Bronchial epithelial cell (primary cell): ENCODE results near the gene FIBCD1. TPM values are rescaled to one million over a fixed set of nuclear protein-coding genes. Genes with fewer than 3 reads are reported as not detected.

ENCODE experiments used
- DNase-seq: peaks from one replicate; pipeline ENCODE4 v3.0.0-alpha.2; 2010; ENCODE audit warnings: low read depth
- FAIRE-seq: peaks from 2 replicates; lab custom pipeline; 2011; peaks lifted over from hg19 to GRCh38; lab: Jason Lieb, UNC
- H3K27me3 ChIP-seq: 2 replicates; pipeline ENCODE4 v1.5.1; 2011; ENCODE audit warnings: low read length; ENCODE audit not compliant: control insufficient read depth, insufficient read depth
- H3K36me3 ChIP-seq: 2 replicates; pipeline ENCODE4 v1.5.1; 2011; ENCODE audit warnings: low read length; ENCODE audit not compliant: control insufficient read depth, insufficient read depth
- H3K4me3 ChIP-seq: 2 replicates; pipeline ENCODE4 v1.5.1; 2011; ENCODE audit warnings: mild to moderate bottlenecking, low read depth, low read length, control low read depth
- total RNA-seq: library from RNA; depleted of rRNA; stranded (reverse); fragments of >200 nt; gene quantifications from 2 replicates; pipeline ENCODE4 v1.2.1, GENCODE V29; 2014
- TF ChIP-seq, protein P1 (sequence below): IDR thresholded peaks from 2 replicates; pipeline ENCODE4 v1.5.1; 2011; ENCODE audit warnings: mild to moderate bottlenecking, moderate library complexity, low read length, control low read depth, inconsistent platforms; ENCODE audit not compliant: insufficient read depth, severe bottlenecking

Gene FIBCD1
- total RNA-seq, 1 donor from 2014 or later, result 0.26 TPM

DNA sequence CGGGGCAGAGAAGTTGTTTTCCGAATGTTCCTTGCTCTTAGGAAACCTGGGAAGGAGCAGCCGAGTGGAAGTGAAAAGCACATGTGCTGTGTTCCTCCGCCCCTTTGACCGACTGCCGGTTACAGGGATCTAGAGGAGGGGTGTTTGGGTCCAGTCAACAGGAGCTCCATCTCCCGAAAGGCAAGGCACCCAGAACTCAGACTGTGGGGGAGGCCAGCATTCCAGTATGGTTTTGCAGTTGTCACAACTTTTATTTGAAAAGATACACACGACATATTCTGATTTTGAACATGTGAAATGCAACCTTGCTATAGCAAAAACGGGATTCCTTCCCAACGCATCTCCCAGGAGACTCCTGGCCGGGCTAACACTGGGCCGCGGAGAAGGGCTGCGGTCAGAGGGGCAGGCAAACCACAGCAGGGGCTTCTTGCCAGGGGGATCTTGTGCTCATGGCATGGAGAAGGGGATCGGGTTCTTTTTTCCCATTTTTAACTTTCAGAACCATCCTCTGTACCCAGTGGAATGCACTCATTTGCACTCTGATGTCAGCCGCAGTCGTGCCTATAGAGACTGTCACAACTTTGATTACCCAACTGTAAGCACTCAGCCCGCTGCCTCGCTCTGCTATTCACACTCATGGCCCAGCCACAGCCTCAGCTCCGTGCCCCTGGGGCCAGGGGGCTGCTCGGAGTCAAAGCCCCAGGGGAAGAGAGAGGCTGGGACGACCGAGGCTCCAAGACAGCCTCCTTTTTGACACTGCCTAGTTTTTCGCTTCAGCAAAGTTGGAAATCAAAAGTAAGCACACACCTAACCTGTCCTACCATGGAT is 46.4 kb downstream of the FIBCD1 start:
- Histone ChIP-seq H3K36me3 (peaks cover 6% of the 10 kb centered on the region), H3K27me3 (peaks cover 5% of the 10 kb centered on the region), H3K4me3 (no peak overlapping the region)
- TF ChIP-seq, protein P1, sequence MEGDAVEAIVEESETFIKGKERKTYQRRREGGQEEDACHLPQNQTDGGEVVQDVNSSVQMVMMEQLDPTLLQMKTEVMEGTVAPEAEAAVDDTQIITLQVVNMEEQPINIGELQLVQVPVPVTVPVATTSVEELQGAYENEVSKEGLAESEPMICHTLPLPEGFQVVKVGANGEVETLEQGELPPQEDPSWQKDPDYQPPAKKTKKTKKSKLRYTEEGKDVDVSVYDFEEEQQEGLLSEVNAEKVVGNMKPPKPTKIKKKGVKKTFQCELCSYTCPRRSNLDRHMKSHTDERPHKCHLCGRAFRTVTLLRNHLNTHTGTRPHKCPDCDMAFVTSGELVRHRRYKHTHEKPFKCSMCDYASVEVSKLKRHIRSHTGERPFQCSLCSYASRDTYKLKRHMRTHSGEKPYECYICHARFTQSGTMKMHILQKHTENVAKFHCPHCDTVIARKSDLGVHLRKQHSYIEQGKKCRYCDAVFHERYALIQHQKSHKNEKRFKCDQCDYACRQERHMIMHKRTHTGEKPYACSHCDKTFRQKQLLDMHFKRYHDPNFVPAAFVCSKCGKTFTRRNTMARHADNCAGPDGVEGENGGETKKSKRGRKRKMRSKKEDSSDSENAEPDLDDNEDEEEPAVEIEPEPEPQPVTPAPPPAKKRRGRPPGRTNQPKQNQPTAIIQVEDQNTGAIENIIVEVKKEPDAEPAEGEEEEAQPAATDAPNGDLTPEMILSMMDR, result no peak
- DNase-seq, result no peak
- FAIRE-seq, result no peak

DNA sequence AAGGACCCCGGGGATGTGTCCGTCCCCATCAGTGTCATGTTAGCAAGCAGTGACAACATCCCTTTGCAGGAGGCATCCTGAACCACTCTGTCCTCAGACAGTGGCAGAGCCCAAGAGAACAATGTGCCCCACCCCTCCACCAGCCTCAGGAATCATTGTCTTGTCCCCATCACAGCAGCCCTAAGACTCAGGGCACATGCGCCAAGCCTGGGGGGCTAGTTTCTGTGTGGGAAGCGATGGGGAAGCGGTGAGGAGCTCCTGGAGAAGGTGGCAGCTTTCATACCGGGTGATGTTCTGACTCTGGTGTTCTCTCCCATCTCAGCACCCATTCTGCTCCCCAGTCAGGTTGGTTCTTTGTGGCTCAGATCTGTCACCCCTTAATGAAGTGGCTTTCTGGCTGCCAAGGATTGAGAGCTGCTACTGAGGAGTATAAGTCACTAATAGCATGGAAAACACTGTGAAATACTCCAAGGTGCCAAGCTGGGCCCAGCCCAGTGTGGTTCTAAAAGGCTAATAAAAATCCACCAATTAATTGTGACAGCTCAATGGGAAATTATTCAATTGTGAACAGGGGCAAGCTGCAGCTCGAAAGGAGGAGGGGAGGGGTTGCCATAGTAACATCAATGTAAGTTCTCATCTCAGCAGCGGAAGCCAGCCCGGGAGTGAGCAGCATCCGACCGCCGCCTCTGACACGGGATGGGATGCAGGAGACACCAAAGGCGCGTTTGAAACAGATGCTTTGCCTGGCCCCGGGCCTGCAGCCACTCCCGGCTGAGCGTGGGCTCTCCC is 47.2 kb downstream of the FIBCD1 start:
- peaks cover 4% of the 10 kb centered on the region for H3K27me3 ChIP-seq
- no peak overlapping the region for H3K4me3 ChIP-seq
- TF ChIP-seq, protein P1, result no peak
- peaks cover 6% of the 10 kb centered on the region for H3K36me3 ChIP-seq
- DNase-seq (no peak), FAIRE-seq (no peak)

DNA sequence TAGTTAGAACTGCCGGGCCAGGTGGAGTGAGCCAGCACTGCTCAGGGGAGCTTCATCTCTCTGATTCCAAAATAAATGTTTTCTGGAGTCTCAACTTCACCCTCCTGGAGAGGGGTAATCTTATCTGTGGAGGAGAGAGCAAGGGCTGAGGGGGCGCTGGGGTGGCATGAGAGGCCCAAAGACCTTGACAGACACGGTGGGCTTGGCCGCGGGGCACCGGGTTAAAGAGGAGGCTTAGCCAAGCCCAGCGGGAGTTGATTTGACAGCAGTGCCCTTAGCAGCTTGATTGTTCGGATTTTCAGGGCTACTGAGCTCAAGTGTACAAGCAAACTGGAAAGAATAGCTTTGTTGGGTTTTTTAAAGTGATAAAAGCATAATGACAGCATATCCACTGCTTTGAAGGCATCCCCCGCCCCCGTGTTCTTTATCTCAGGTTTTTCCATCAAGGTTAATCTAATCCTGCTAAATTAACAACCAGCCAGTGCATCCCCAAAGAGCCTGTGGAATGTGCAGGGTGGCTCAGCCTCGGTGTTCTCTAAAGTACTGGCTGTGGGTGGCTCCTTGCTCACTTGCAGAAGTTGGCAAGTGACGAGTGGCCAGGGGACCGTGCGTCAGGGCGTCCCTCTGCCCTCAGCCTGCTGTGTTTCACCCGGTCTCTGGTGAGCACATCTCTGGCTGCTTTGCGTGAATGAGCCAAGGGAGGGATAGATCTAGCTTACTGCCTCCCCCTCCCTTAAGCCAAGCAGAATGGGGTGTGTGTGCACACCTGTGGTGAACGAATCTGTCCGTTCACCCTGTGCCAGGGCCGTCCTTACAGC is 48.0 kb downstream of the FIBCD1 start:
- FAIRE-seq (no peak), DNase-seq (no peak)
- Histone ChIP-seq H3K27me3 (peaks cover 3% of the 10 kb centered on the region), H3K36me3 (peaks cover 8% of the 10 kb centered on the region), H3K4me3 (no peak overlapping the region)
- TF ChIP-seq, protein P1, result no peak

DNA sequence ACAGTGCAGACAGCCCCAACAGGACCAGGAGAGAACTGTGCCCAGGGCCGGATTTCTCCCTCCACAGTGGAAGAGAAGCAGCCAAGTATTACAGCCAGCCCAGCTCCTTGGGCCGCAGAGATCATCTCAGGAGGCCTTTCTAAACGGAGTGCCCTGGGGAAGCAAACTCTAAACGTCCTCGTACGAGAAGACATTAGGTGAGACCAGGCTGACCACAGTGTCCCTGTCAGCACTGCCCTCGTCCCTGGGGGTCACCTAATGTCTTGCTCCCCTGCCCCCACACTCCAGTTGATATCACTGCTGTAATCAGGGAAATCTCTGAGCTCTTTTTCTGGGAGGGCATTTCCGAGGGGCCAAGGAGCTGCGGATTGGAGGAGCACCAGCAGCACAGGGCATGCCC is 48.9 kb downstream of the FIBCD1 start:
- no peak for FAIRE-seq
- DNase-seq, result no peak
- H3K36me3 ChIP-seq, result peaks cover 10% of the 10 kb centered on the region
- no peaks in the 10 kb centered on the region for H3K27me3 ChIP-seq
- no peak overlapping the region for H3K4me3 ChIP-seq
- TF ChIP-seq, protein P1, result no peak

DNA sequence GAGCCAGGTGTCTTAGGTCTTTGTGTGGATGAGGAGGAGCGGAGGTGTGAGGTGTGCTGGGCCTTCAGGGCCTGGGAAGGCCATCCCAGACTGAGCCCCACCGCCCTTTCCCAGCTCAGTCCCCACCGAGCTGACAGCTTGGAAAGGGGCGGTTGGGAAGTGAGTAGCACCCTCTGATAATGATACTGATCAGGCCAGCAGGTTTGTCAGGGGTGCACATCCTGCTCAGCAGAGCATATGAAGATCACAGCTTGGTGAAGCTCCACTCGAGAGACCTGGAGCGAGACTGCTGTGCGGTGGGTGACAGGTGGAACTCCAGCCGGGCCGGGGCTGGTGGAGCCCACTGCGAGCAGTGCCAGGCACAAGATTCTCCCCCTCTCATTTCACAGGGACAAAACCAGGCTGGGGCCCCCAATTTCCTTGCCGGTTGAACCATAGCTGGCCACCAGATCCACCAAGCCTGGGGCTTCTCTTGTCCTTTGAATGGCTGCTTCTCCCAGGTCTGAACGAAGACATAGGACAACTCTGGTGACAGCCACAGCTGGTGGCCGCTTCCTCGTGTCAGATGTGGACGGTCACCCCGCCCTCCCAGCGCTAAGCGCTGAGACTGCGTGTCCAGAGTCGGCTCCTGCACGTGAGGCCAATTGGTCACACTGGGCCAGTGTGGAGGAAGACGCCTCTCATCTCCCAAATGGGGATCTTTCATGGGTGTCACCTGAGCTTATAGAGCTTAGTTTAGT is 50.7 kb downstream of the FIBCD1 start:
- peaks cover 22% of the 10 kb centered on the region for H3K36me3 ChIP-seq
- TF ChIP-seq, protein P1, result no peak
- FAIRE-seq (no peak), DNase-seq (no peak)
- no peaks in the 10 kb centered on the region for H3K27me3 ChIP-seq
- H3K4me3 ChIP-seq, result no peak overlapping the region
